DMS 273 (cell line): ENCODE results near the gene EXOC6B.
A peak's percentile ranks its signal among the peaks of the same experiment; 100 is the strongest.

Source experiments
- DNase-seq: peaks from one replicate; lab custom pipeline; 2025; ENCODE audit not compliant: unreplicated experiment; lab: John Stamatoyannopoulos, UW

Gene EXOC6B

GRCh38 chr2:72744049-72744448 is 81.8 kb downstream of the EXOC6B start:
- DNase-seq = no peak

- no peak for DNase-seq
Observed at GRCh38 chr2:72743481-72743880, 82.4 kb downstream of the EXOC6B start.

GRCh38 chr2:72738096-72738495 is 87.7 kb downstream of the EXOC6B start:
- no peak for DNase-seq

- no peak for DNase-seq
Observed at GRCh38 chr2:72734432-72734831, 91.4 kb downstream of the EXOC6B start.

- no peak for DNase-seq
Observed at GRCh38 chr2:72731116-72731515, 94.7 kb downstream of the EXOC6B start.

- no peak for DNase-seq
Observed at GRCh38 chr2:72727356-72727755, 98.5 kb downstream of the EXOC6B start.

GRCh38 chr2:72723769-72724370 is 102.0 kb downstream of the EXOC6B start:
- no peak for DNase-seq

GRCh38 chr2:72722492-72723070 is 103.3 kb downstream of the EXOC6B start:
- DNase-seq = peak; percentile 5

- DNase-seq = no peak
Observed at GRCh38 chr2:72719416-72719815, 106.4 kb downstream of the EXOC6B start.

GRCh38 chr2:72718876-72719275 is 107.0 kb downstream of the EXOC6B start:
- no peak for DNase-seq

- no peak for DNase-seq
Observed at GRCh38 chr2:72716601-72717000, 109.2 kb downstream of the EXOC6B start.

GRCh38 chr2:72713857-72714256 is 112.0 kb downstream of the EXOC6B start:
- peak; percentile 13 for DNase-seq

GRCh38 chr2:72712977-72713376 is 112.9 kb downstream of the EXOC6B start:
- DNase-seq = no peak

GRCh38 chr2:72712304-72712703 is 113.5 kb downstream of the EXOC6B start:
- DNase-seq = no peak

GRCh38 chr2:72710418-72711152 is 115.2 kb downstream of the EXOC6B start:
- no peak for DNase-seq

- no peak for DNase-seq
Observed at GRCh38 chr2:72708236-72708635, 117.6 kb downstream of the EXOC6B start.

GRCh38 chr2:72698300-72698699 is 127.5 kb downstream of the EXOC6B start:
- no peak for DNase-seq

- DNase-seq = no peak
Observed at GRCh38 chr2:72696559-72696958, 129.3 kb downstream of the EXOC6B start.

- peak; percentile 43 for DNase-seq
Observed at GRCh38 chr2:72695676-72696075, 130.2 kb downstream of the EXOC6B start.

- peak; percentile 88 for DNase-seq
Observed at GRCh38 chr2:72694715-72695496, 130.9 kb downstream of the EXOC6B start.

- DNase-seq = no peak
Observed at GRCh38 chr2:72689579-72690195, 136.1 kb downstream of the EXOC6B start.
